HepG2 (cell line): ENCODE measurements around the gene DDX20.

Experiments
- JUN ChIP-seq: sonication (generic); formaldehyde crosslinking; IDR thresholded peaks from 2 replicates; pipeline ENCODE4 v1.4.0; 2020; ENCODE audit warnings: mild to moderate bottlenecking, missing genetic modification reagents
- PHF8 ChIP-seq: sonication (generic); formaldehyde crosslinking; IDR thresholded peaks from 2 replicates; pipeline ENCODE4 v1.5.0; 2020; ENCODE audit warnings: missing genetic modification reagents
- RAD21 ChIP-seq: fragments of 450-650 bp; formaldehyde crosslinking; IDR thresholded peaks from 2 replicates; pipeline ENCODE4 v1.5.0; 2020; ENCODE audit warnings: mild to moderate bottlenecking
- ZNF274 ChIP-seq: sonication (generic); formaldehyde crosslinking; IDR thresholded peaks from 2 replicates; pipeline ENCODE4 v1.5.1; 2020; ENCODE audit warnings: mild to moderate bottlenecking, missing genetic modification reagents

GRCh38 chr1:111749628-111750027 is 6.1 kb upstream of the DDX20 start:
- TF ChIP-seq RAD21 (CRISPR knock-in tag) (no peak), ZNF274 (CRISPR knock-in tag) (no peak), JUN (CRISPR knock-in tag) (no peak), PHF8 (CRISPR knock-in tag) (no peak)
